PC-3 (cell line): ENCODE measurements around the gene ASXL2.

ENCODE experiments used
- EZH2 ChIP-seq: fragments of 300-600 bp; sonication (generic); IDR thresholded peaks from one replicate; pipeline ENCODE4 v1.6.1; 2017; ENCODE audit warnings: antibody characterized with exemption, mild to moderate bottlenecking, low read length; ENCODE audit not compliant: unreplicated experiment
- EZH2phosphoT487 ChIP-seq: fragments of 300-600 bp; sonication (generic); IDR thresholded peaks from 2 replicates; pipeline ENCODE4 v1.6.1; 2018; ENCODE audit warnings: mild to moderate bottlenecking, antibody characterized with exemption, low read length, borderline replicate concordance
- TF ChIP-seq, protein P1 (sequence below): fragments of 300-600 bp; sonication (generic); conservative IDR thresholded peaks from 2 replicates; pipeline ENCODE4 v1.5.1; 2017; ENCODE audit warnings: antibody characterized with exemption, low read depth, mild to moderate bottlenecking, low read length

- TF ChIP-seq, protein P1, sequence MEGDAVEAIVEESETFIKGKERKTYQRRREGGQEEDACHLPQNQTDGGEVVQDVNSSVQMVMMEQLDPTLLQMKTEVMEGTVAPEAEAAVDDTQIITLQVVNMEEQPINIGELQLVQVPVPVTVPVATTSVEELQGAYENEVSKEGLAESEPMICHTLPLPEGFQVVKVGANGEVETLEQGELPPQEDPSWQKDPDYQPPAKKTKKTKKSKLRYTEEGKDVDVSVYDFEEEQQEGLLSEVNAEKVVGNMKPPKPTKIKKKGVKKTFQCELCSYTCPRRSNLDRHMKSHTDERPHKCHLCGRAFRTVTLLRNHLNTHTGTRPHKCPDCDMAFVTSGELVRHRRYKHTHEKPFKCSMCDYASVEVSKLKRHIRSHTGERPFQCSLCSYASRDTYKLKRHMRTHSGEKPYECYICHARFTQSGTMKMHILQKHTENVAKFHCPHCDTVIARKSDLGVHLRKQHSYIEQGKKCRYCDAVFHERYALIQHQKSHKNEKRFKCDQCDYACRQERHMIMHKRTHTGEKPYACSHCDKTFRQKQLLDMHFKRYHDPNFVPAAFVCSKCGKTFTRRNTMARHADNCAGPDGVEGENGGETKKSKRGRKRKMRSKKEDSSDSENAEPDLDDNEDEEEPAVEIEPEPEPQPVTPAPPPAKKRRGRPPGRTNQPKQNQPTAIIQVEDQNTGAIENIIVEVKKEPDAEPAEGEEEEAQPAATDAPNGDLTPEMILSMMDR, result no peak
- TF ChIP-seq EZH2 (no peak), EZH2phosphoT487 (no peak)
These were observed 45.4 kb downstream of the ASXL2 start for GRCh38 chr2:25832897-25833296.
